ENCODE data around the gene L3MBTL3.

The L3MBTL3 gene

GRCh38 chr6:130032758-130033340, 14.5 kb downstream of the L3MBTL3 start:
- Histone ChIP-seq H3K27ac (ENCODE audit: low read depth, low read length) (no peak overlapping the region), H4K20me1 (ENCODE audit: low read depth, low read length) (no peaks in the 10 kb centered on the region), H3K9ac (ENCODE audit: low read length) (no peak overlapping the region), H3K79me2 (ENCODE audit: insufficient read depth, low read length) (no peaks in the 10 kb centered on the region), H3K36me3 (ENCODE audit: low read length) (no peaks in the 10 kb centered on the region), H3K9me3 (ENCODE audit: insufficient read depth, low read length) (no peaks in the 10 kb centered on the region), H3F3A (ENCODE audit: insufficient read depth) (no peaks in the 10 kb centered on the region), H3K4me3 (ENCODE audit: insufficient read depth, low read length, poor library complexity, severe bottlenecking) (no peak overlapping the region), H3K27me3 (ENCODE audit: low read length) (no peaks in the 10 kb centered on the region), H3K4me2 (ENCODE audit: low read depth, low read length, poor library complexity, severe bottlenecking) (no peak overlapping the region), H2AFZ (ENCODE audit: low read depth, low read length, severe bottlenecking) (no peak overlapping the region), H3K9me2 (replicated peaks; ENCODE audit: insufficient read depth, low read length) (no peaks in the 10 kb centered on the region)
- TF ChIP-seq CTCF (IDR thresholded peaks at IDR 0.05; ENCODE audit: insufficient read depth, low read length, poor library complexity, severe bottlenecking) (no peak), EZH2phosphoT487 (conservative IDR thresholded peaks at IDR 0.05; ENCODE audit: low read length) (no peak)

DNA sequence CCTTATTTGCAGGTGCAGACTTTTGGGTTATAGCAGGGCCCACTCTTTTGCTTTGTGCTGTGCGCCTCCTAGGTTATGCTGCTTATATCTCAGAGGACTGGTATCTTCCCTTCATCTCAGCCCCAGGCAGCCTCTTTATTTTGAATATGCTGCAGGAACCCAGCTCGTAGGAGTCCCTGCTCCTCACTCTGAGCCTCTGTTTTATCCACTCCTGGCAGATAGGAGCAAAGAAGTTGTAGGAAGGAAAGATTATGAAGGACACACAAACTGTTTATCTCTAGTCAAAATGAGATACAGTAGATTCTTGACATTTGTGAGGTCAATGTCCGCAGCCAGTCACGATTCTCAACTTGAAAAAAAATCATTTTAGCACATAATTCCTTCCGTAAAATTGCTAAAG, 15.6 kb downstream of the L3MBTL3 start:
- TF ChIP-seq CTCF (IDR thresholded peaks at IDR 0.05; ENCODE audit: insufficient read depth, low read length, poor library complexity, severe bottlenecking): no peak
- TF ChIP-seq EZH2phosphoT487 (conservative IDR thresholded peaks at IDR 0.05; ENCODE audit: low read length): no peak
- Histone ChIP-seq H3K79me2 (ENCODE audit: insufficient read depth, low read length) (no peaks in the 10 kb centered on the region), H3K4me2 (ENCODE audit: low read depth, low read length, poor library complexity, severe bottlenecking) (no peak overlapping the region), H2AFZ (ENCODE audit: low read depth, low read length, severe bottlenecking) (no peak overlapping the region), H3K9me3 (ENCODE audit: insufficient read depth, low read length) (no peaks in the 10 kb centered on the region), H3F3A (ENCODE audit: insufficient read depth) (no peaks in the 10 kb centered on the region), H3K27ac (ENCODE audit: low read depth, low read length) (no peak overlapping the region), H3K9ac (ENCODE audit: low read length) (no peak overlapping the region), H3K4me3 (ENCODE audit: insufficient read depth, low read length, poor library complexity, severe bottlenecking) (no peak overlapping the region), H4K20me1 (ENCODE audit: low read depth, low read length) (no peaks in the 10 kb centered on the region), H3K27me3 (ENCODE audit: low read length) (no peaks in the 10 kb centered on the region), H3K36me3 (ENCODE audit: low read length) (no peaks in the 10 kb centered on the region), H3K9me2 (replicated peaks; ENCODE audit: insufficient read depth, low read length) (no peaks in the 10 kb centered on the region)

DNA sequence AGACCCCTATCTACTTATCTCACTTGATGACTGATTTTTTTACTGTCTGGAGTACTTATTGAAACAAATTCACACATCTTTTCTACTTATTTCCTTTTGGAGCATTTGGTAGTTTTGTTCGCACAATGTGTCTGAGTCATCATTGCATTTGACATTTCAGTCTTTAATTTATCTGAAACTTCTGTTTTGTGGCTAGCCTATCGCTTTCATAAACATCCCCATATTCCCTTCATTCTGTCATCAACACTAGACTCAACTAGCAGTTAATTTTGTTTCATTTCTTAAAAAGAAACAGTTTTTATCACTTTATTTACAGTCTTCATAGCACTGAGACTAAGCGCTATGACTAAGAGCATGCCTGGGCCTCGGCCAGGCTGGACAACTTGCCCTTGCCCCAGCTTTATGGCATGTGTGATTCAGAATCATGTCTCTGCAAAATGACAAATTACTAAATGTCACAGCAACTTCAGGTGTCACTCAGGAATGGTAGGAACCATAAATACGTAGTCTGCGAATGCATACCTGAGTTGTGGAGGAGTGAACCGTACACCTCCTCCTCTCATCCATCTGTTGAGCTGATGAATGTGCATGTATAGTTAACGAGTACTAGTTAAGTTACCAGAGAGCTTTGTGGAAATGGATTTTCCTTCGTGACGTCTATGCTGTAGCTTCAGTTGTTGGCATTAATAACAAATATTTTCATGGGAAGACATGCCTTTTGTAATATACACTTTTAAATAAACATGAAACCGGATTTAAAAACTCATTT, 16.2 kb downstream of the L3MBTL3 start:
- Histone ChIP-seq H3K4me2 (ENCODE audit: low read depth, low read length, poor library complexity, severe bottlenecking) (no peak overlapping the region), H4K20me1 (ENCODE audit: low read depth, low read length) (no peaks in the 10 kb centered on the region), H3K36me3 (ENCODE audit: low read length) (no peaks in the 10 kb centered on the region), H3K9me2 (replicated peaks; ENCODE audit: insufficient read depth, low read length) (no peaks in the 10 kb centered on the region), H3K27me3 (ENCODE audit: low read length) (no peaks in the 10 kb centered on the region), H3K4me3 (ENCODE audit: insufficient read depth, low read length, poor library complexity, severe bottlenecking) (no peak overlapping the region), H3K9ac (ENCODE audit: low read length) (no peak overlapping the region), H2AFZ (ENCODE audit: low read depth, low read length, severe bottlenecking) (no peak overlapping the region), H3K27ac (ENCODE audit: low read depth, low read length) (no peak overlapping the region), H3K9me3 (ENCODE audit: insufficient read depth, low read length) (no peaks in the 10 kb centered on the region), H3F3A (ENCODE audit: insufficient read depth) (no peaks in the 10 kb centered on the region), H3K79me2 (ENCODE audit: insufficient read depth, low read length) (no peaks in the 10 kb centered on the region)
- no peak for TF ChIP-seq EZH2phosphoT487 (conservative IDR thresholded peaks at IDR 0.05; ENCODE audit: low read length)
- no peak for TF ChIP-seq CTCF (IDR thresholded peaks at IDR 0.05; ENCODE audit: insufficient read depth, low read length, poor library complexity, severe bottlenecking)

Measured in SU-DHL-6 (cell line).